Fibroblast of lung (primary cell): ENCODE measurements around the gene PDSS2.

ENCODE experiments used
- EZH2 ChIP-seq: IDR thresholded peaks from 2 replicates; pipeline ENCODE4 v1.5.1; 2012; ENCODE audit warnings: low read length, control low read depth, mild to moderate bottlenecking; ENCODE audit errors: missing control alignments
- TF ChIP-seq, protein P1 (sequence below), 2 donors: IDR thresholded peaks in 1 of 2; conservative IDR thresholded peaks in 1 of 2; 1 replicate in 1 of 2; 2 replicates in 1 of 2; pipeline ENCODE4 v1.5.1; 2011 to 2012; ENCODE audit warnings: low read length in 2 of 2, control low read depth in 1 of 2, inconsistent platforms in 1 of 2, low read depth in 1 of 2, mild to moderate bottlenecking in 1 of 2

DNA sequence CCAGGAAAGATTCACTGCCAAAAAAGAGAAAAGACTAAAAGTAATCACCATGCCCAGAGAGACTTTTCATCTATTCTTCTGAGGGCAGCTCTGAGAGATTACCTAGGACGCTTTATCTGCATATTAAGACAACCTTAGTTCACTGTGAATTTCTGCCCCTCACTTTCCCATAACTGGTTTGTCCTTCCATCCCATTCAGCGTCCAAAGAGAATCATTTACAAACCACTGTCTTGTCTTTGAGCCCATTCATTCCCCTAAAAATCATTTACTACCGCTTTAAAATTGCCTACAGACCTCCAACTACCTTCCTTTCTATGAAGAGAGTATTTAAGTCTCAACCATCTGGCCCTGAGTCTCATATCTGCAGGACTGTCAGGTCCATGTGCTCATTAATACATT, 149.0 kb downstream of the PDSS2 start:
- no peak for TF ChIP-seq EZH2
- TF ChIP-seq, protein P1, sequence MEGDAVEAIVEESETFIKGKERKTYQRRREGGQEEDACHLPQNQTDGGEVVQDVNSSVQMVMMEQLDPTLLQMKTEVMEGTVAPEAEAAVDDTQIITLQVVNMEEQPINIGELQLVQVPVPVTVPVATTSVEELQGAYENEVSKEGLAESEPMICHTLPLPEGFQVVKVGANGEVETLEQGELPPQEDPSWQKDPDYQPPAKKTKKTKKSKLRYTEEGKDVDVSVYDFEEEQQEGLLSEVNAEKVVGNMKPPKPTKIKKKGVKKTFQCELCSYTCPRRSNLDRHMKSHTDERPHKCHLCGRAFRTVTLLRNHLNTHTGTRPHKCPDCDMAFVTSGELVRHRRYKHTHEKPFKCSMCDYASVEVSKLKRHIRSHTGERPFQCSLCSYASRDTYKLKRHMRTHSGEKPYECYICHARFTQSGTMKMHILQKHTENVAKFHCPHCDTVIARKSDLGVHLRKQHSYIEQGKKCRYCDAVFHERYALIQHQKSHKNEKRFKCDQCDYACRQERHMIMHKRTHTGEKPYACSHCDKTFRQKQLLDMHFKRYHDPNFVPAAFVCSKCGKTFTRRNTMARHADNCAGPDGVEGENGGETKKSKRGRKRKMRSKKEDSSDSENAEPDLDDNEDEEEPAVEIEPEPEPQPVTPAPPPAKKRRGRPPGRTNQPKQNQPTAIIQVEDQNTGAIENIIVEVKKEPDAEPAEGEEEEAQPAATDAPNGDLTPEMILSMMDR (conservative IDR thresholded peaks at IDR 0.05 in 1 of 2, IDR thresholded peaks at IDR 0.05 in 1 of 2; ENCODE audit: low read depth in 1 of 2, low read length in 2 of 2) = no peak
